ENCODE measurements around the gene AEBP2. TPM values are rescaled to one million over a fixed set of nuclear protein-coding genes. Genes with fewer than 3 reads are reported as not detected.
A peak's percentile ranks its signal among the peaks of the same experiment; 100 is the strongest.
"Not testable (repeated sequence)": the region's sequence is repeated elsewhere in the genome, so short reads cannot be mapped to it uniquely, and the experiment has no call there.

AEBP2 gene
- total RNA-seq, 1 experiment from 2014 or later = 7.7 TPM

- no peak for DNase-seq (ENCODE audit: low spot score)
Measured at GRCh38 chr12:19421503-19422282, 17.6 kb upstream of the AEBP2 start.

- no peak for DNase-seq (ENCODE audit: low spot score)
Measured at GRCh38 chr12:19423166-19423930, 15.9 kb upstream of the AEBP2 start.

DNA sequence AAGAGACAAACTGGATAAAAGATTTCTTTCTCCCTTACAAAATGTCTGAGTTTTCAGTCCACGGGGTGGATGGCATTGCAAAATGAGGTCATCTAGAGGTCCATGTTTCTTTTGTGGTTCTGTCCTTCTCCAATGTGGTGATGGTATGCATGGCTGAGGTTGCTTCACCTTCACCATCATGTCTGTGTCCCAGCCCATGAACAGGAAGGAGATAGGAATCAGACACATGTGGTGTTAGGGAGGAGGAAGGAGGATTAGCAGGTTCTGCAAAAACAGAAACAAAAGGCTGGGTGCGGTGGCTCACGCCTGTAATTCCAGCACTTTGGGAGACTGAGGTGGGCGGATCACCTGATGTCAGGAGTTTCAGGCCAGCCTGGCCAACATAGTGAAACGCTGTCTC lies 11.0 kb upstream of the AEBP2 start:
- peak; percentile 13 for DNase-seq (ENCODE audit: low spot score)

DNA sequence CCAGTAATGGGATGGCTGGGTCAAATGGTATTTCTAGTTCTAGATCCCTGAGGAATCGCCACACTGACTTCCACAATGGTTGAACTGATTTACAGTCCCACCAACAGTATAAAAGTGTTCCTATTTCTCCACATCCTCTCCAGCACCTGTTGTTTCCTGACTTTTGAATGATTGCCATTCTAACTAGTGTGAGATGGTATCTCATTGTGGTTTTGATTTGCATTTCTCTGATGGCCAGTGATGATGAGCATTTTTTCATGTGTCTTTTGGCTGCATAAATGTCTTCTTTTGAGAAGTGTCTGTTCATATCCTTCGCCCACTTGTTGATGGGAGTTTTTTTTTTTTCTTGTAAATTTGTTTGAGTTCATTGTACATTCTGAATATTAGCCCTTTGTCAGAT lies 9.8 kb upstream of the AEBP2 start:
- DNase-seq (ENCODE audit: low spot score) = not testable (repeated sequence)

- no peak for DNase-seq (ENCODE audit: low spot score)
Measured at GRCh38 chr12:19430988-19431387, 8.3 kb upstream of the AEBP2 start.

GRCh38 chr12:19431407-19432308 lies 7.6 kb upstream of the AEBP2 start:
- no peak for DNase-seq (ENCODE audit: low spot score)

DNA sequence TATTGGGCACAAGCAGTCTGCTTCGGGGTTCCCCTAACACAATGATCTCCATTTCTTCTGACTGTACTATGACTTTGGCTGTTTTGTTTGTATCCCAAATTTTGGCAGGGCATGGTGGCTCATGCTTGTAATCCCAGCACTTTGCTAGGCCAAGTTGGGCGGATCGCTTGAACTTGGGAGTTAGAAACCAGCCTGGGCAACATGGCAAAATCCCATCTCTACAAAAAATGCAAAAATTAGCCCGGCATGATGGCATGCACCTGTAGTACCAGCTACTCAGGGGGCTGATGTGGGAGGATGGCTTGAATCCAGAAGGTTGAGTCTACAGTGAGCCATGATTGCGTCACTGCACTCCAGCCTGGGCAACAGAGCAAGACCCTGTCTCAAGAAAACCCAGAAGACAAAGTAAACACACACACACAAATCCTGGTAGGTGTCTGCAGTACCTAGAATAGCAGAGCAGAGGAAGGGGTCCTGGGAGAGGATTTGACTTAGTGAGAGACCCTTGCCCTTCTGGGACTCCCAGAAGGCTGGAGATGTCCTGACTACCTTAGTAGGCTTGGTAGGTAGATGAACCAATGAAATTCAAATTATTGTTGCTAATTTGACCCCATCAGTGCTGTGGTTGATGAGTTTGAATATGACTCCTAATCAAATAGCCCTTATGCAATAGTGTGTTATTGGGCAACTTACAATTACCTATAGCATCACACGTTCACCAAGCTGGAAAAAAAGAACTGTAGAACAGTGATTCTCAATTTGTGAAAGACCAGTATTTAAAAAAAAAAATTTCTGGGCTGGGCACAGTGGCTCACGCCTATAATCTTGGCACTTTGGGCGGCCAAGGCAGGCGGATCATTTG lies 6.8 kb upstream of the AEBP2 start:
- no peak for DNase-seq (ENCODE audit: low spot score)

GRCh38 chr12:19434538-19434937 lies 4.8 kb upstream of the AEBP2 start:
- no peak for DNase-seq (ENCODE audit: low spot score)

GRCh38 chr12:19435831-19436497 lies 3.3 kb upstream of the AEBP2 start:
- no peak for DNase-seq (ENCODE audit: low spot score)

DNA sequence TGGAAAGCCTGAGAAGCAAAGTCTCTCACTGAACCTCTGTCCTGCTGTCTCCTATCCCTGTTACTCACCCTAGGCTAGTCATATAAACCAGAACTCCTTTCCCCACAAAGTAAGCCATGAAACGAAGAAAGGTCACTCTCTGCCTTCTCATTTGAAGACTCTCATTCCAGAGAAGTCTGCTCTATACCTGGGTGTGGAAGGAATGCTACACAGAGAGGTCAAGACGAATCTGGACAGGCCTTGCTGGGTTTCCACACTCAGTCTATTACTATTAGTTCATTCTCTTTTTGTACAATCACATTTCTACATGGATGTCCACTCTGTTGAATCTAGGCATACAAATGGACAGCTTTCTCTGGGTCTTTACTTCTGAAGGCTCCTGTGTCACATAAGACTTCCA lies 2.4 kb upstream of the AEBP2 start:
- DNase-seq (ENCODE audit: low spot score) = no peak

DNA sequence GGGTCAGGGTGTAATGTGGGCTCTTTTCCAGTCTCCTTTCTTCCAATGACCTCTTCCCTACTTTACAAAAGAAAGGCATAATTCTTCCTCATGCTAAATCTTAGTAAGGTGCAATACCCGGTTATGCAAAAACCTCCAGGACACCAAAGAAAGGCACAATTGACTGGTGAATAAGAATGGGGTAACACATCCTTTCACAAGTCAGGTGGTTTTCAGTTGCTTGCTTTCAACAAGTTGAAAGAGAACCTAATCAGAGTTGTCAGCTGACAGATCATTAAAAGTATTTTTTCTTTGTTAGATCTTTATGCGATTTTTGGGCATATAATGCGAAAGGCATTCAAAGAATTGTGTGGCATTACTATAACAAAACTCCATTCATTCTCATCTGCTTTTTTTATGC lies 1.3 kb upstream of the AEBP2 start:
- no peak for DNase-seq (ENCODE audit: low spot score)

- peak; percentile 14 for DNase-seq (ENCODE audit: low spot score)
Measured at GRCh38 chr12:19440019-19440858, 947 bp downstream of the AEBP2 start.

- DNase-seq (ENCODE audit: low spot score) = no peak
Measured at GRCh38 chr12:19440916-19441315, 1.6 kb downstream of the AEBP2 start.

- DNase-seq (ENCODE audit: low spot score) = no peak
Measured at GRCh38 chr12:19443585-19443984, 4.3 kb downstream of the AEBP2 start.

- no peak for DNase-seq (ENCODE audit: low spot score)
Measured at GRCh38 chr12:19444097-19444496, 4.8 kb downstream of the AEBP2 start.

GRCh38 chr12:19447386-19447785 lies 8.1 kb downstream of the AEBP2 start:
- DNase-seq (ENCODE audit: low spot score) = no peak

- no peak for DNase-seq (ENCODE audit: low spot score)
Measured at GRCh38 chr12:19449814-19450213, 10.5 kb downstream of the AEBP2 start.

GRCh38 chr12:19450362-19450761 lies 11.1 kb downstream of the AEBP2 start:
- DNase-seq (ENCODE audit: low spot score) = no peak

GRCh38 chr12:19451196-19451595 lies 11.9 kb downstream of the AEBP2 start:
- DNase-seq (ENCODE audit: low spot score) = no peak

DNA sequence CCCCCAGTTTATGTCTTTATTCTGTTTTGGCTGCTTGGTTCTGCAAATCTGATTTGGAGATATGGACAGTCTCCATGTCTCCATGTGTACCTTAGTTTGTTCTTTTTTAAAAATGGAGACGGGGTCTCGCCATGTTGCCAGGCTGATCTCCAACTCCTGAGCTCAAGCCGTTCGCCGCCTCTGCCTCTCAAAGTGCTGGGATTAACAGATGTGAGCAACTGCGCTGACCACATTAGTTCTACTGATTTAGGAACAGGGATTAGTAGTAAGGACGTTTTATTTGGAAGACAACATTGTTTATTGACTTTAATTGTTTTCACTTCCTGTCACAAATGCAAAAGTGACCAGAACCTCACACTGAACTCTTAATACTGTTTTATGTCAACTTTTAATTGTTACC lies 14.7 kb downstream of the AEBP2 start:
- DNase-seq (ENCODE audit: low spot score) = no peak
